ENCODE measurements around the gene MRM2.

The MRM2 gene

GRCh38 chr7:2220954-2221353, 21.1 kb downstream of the MRM2 start:
- Histone ChIP-seq H3K36me3 (ENCODE audit: insufficient read depth, insufficient read length, low read length) (peaks cover 98% of the 10 kb centered on the region), H3K9me3 (ENCODE audit: insufficient read depth, low read length) (no peaks in the 10 kb centered on the region)
- TF ChIP-seq YY1 (IDR thresholded peaks at IDR 0.05; ENCODE audit: insufficient read depth, insufficient read length) (no peak), ZNF274 (IDR thresholded peaks at IDR 0.05; ENCODE audit: low read depth, low read length) (no peak), SUZ12 (IDR thresholded peaks at IDR 0.05; ENCODE audit: extremely low read depth, insufficient read depth, insufficient read length) (no peak)

GRCh38 chr7:2220506-2220905, 21.5 kb downstream of the MRM2 start:
- peaks cover 98% of the 10 kb centered on the region for H3K36me3 ChIP-seq (ENCODE audit: insufficient read depth, insufficient read length, low read length)

More at GRCh38 chr7:2220954-2221353, 21.1 kb downstream of the MRM2 start:
- no peak for DNase-seq (ENCODE audit: low read depth, low spot score)
- Histone ChIP-seq H3K9ac (ENCODE audit: insufficient read length, low read depth) (no peak overlapping the region), H3K27me3 (ENCODE audit: insufficient read depth, insufficient read length) (no peaks in the 10 kb centered on the region), H3K4me3 (ENCODE audit: insufficient read length, low read depth) (no peak overlapping the region), H3K4me1 (ENCODE audit: insufficient read depth, insufficient read length) (no peaks in the 10 kb centered on the region)

GRCh38 chr7:2220030-2220429, 22.0 kb downstream of the MRM2 start:
- Histone ChIP-seq H3K9ac (ENCODE audit: insufficient read length, low read depth) (no peak overlapping the region), H3K36me3 (ENCODE audit: insufficient read depth, insufficient read length, low read length) (peaks cover 97% of the 10 kb centered on the region), H3K4me3 (ENCODE audit: insufficient read length, low read depth) (no peak overlapping the region), H3K4me1 (ENCODE audit: insufficient read depth, insufficient read length) (no peaks in the 10 kb centered on the region), H3K27me3 (ENCODE audit: insufficient read depth, insufficient read length) (no peaks in the 10 kb centered on the region), H3K9me3 (ENCODE audit: insufficient read depth, low read length) (no peaks in the 10 kb centered on the region)
- DNase-seq (ENCODE audit: low read depth, low spot score): no peak
- TF ChIP-seq SUZ12 (IDR thresholded peaks at IDR 0.05; ENCODE audit: extremely low read depth, insufficient read depth, insufficient read length) (no peak), YY1 (IDR thresholded peaks at IDR 0.05; ENCODE audit: insufficient read depth, insufficient read length) (no peak), ZNF274 (IDR thresholded peaks at IDR 0.05; ENCODE audit: low read depth, low read length) (no peak)

More at GRCh38 chr7:2220506-2220905, 21.5 kb downstream of the MRM2 start:
- TF ChIP-seq YY1 (IDR thresholded peaks at IDR 0.05; ENCODE audit: insufficient read depth, insufficient read length) (no peak), SUZ12 (IDR thresholded peaks at IDR 0.05; ENCODE audit: extremely low read depth, insufficient read depth, insufficient read length) (no peak), ZNF274 (IDR thresholded peaks at IDR 0.05; ENCODE audit: low read depth, low read length) (no peak)
- Histone ChIP-seq H3K4me1 (ENCODE audit: insufficient read depth, insufficient read length) (no peaks in the 10 kb centered on the region), H3K27me3 (ENCODE audit: insufficient read depth, insufficient read length) (no peaks in the 10 kb centered on the region), H3K9ac (ENCODE audit: insufficient read length, low read depth) (no peak overlapping the region), H3K9me3 (ENCODE audit: insufficient read depth, low read length) (no peaks in the 10 kb centered on the region), H3K4me3 (ENCODE audit: insufficient read length, low read depth) (no peak overlapping the region)
- no peak for DNase-seq (ENCODE audit: low read depth, low spot score)

GRCh38 chr7:2219606-2220005, 22.4 kb downstream of the MRM2 start:
- TF ChIP-seq SUZ12 (IDR thresholded peaks at IDR 0.05; ENCODE audit: extremely low read depth, insufficient read depth, insufficient read length): no peak
- no peak for TF ChIP-seq YY1 (IDR thresholded peaks at IDR 0.05; ENCODE audit: insufficient read depth, insufficient read length)
- TF ChIP-seq ZNF274 (IDR thresholded peaks at IDR 0.05; ENCODE audit: low read depth, low read length): no peak
- Histone ChIP-seq H3K9me3 (ENCODE audit: insufficient read depth, low read length) (no peaks in the 10 kb centered on the region), H3K4me3 (ENCODE audit: insufficient read length, low read depth) (no peak overlapping the region), H3K4me1 (ENCODE audit: insufficient read depth, insufficient read length) (no peaks in the 10 kb centered on the region), H3K36me3 (ENCODE audit: insufficient read depth, insufficient read length, low read length) (peaks cover 97% of the 10 kb centered on the region), H3K27me3 (ENCODE audit: insufficient read depth, insufficient read length) (no peaks in the 10 kb centered on the region), H3K9ac (ENCODE audit: insufficient read length, low read depth) (no peak overlapping the region)
- no peak for DNase-seq (ENCODE audit: low read depth, low spot score)

GRCh38 chr7:2219136-2219535, 22.9 kb downstream of the MRM2 start:
- H3K9me3 ChIP-seq (ENCODE audit: insufficient read depth, low read length): no peaks in the 10 kb centered on the region
- no peak for DNase-seq (ENCODE audit: low read depth, low spot score)
- TF ChIP-seq YY1 (IDR thresholded peaks at IDR 0.05; ENCODE audit: insufficient read depth, insufficient read length) (no peak), ZNF274 (IDR thresholded peaks at IDR 0.05; ENCODE audit: low read depth, low read length) (no peak), SUZ12 (IDR thresholded peaks at IDR 0.05; ENCODE audit: extremely low read depth, insufficient read depth, insufficient read length) (no peak)
- no peaks in the 10 kb centered on the region for H3K27me3 ChIP-seq (ENCODE audit: insufficient read depth, insufficient read length)
- H3K36me3 ChIP-seq (ENCODE audit: insufficient read depth, insufficient read length, low read length): peaks cover 97% of the 10 kb centered on the region
- H3K9ac ChIP-seq (ENCODE audit: insufficient read length, low read depth): no peak overlapping the region
- no peaks in the 10 kb centered on the region for H3K4me1 ChIP-seq (ENCODE audit: insufficient read depth, insufficient read length)
- no peak overlapping the region for H3K4me3 ChIP-seq (ENCODE audit: insufficient read length, low read depth)

GRCh38 chr7:2218444-2218785, 23.6 kb downstream of the MRM2 start:
- TF ChIP-seq YY1 (IDR thresholded peaks at IDR 0.05; ENCODE audit: insufficient read depth, insufficient read length) (no peak), ZNF274 (IDR thresholded peaks at IDR 0.05; ENCODE audit: low read depth, low read length) (no peak)
- Histone ChIP-seq H3K9ac (ENCODE audit: insufficient read length, low read depth) (no peak overlapping the region), H3K36me3 (ENCODE audit: insufficient read depth, insufficient read length, low read length) (peaks cover 97% of the 10 kb centered on the region), H3K27me3 (ENCODE audit: insufficient read depth, insufficient read length) (no peaks in the 10 kb centered on the region), H3K4me3 (ENCODE audit: insufficient read length, low read depth) (no peak overlapping the region), H3K9me3 (ENCODE audit: insufficient read depth, low read length) (no peaks in the 10 kb centered on the region), H3K4me1 (ENCODE audit: insufficient read depth, insufficient read length) (no peaks in the 10 kb centered on the region)
- DNase-seq (ENCODE audit: low read depth, low spot score): no peak

GRCh38 chr7:2217716-2218443, 24.1 kb downstream of the MRM2 start:
- Histone ChIP-seq H3K9ac (ENCODE audit: insufficient read length, low read depth) (no peak overlapping the region), H3K27me3 (ENCODE audit: insufficient read depth, insufficient read length) (no peaks in the 10 kb centered on the region), H3K4me1 (ENCODE audit: insufficient read depth, insufficient read length) (no peaks in the 10 kb centered on the region), H3K9me3 (ENCODE audit: insufficient read depth, low read length) (peaks cover 4% of the 10 kb centered on the region; the same call in 1 of the 2 replicates), H3K36me3 (ENCODE audit: insufficient read depth, insufficient read length, low read length) (peaks cover 97% of the 10 kb centered on the region), H3K4me3 (ENCODE audit: insufficient read length, low read depth) (no peak overlapping the region)
- DNase-seq (ENCODE audit: low read depth, low spot score): no peak
- no peak for TF ChIP-seq YY1 (IDR thresholded peaks at IDR 0.05; ENCODE audit: insufficient read depth, insufficient read length)
- no peak for TF ChIP-seq ZNF274 (IDR thresholded peaks at IDR 0.05; ENCODE audit: low read depth, low read length)
- no peak for TF ChIP-seq SUZ12 (IDR thresholded peaks at IDR 0.05; ENCODE audit: extremely low read depth, insufficient read depth, insufficient read length)

Data from NT2/D1 (cell line).